ENCODE data around the gene NFATC2. TPM values are rescaled to one million over a fixed set of nuclear protein-coding genes. Genes with fewer than 3 reads are reported as not detected.

The NFATC2 gene
- total RNA-seq, 4 donors from 2014 or later = 1.6 to 3.9 (median 2.8) TPM

GRCh38 chr20:51500936-51501335, 41.6 kb downstream of the NFATC2 start:
- H3K27ac ChIP-seq = no peak overlapping the region
- intact Hi-C loops (cut with DNase I; ENCODE audit: low total_unique reads) (no loop called here), in situ Hi-C loops (cut with MboI; ENCODE audit: low sequenced_read_pairs in 4 of 4) (no loop called here)

GRCh38 chr20:51500311-51500710, 42.2 kb downstream of the NFATC2 start:
- ATAC-seq = no peak

More at GRCh38 chr20:51500936-51501335, 41.6 kb downstream of the NFATC2 start:
- Histone ChIP-seq H3K27me3 (no peaks in the 10 kb centered on the region), H3K4me1 (peaks cover 0 to 4% of the 10 kb centered on the region in 2 donors), H3K4me3 (no peak overlapping the region), H3K9me3 (no peaks in the 10 kb centered on the region), H3K36me3 (no peaks in the 10 kb centered on the region)
- no peak for DNase-seq
- ATAC-seq = no peak
- TF ChIP-seq POLR2A (IDR thresholded peaks at IDR 0.05) (no peak), CTCF (IDR thresholded peaks at IDR 0.05 in 4 of 5, conservative IDR thresholded peaks at IDR 0.05 in 1 of 5) (no peak)

GRCh38 chr20:51498765-51499540, 43.6 kb downstream of the NFATC2 start:
- in situ Hi-C loops (cut with MboI; ENCODE audit: low sequenced_read_pairs in 4 of 4) = no loop called here
- Histone ChIP-seq H3K4me3 (no peak overlapping the region), H3K27ac (no peak overlapping the region)

More at GRCh38 chr20:51500311-51500710, 42.2 kb downstream of the NFATC2 start:
- intact Hi-C loops (cut with DNase I; ENCODE audit: low total_unique reads) (no loop called here), in situ Hi-C loops (cut with MboI; ENCODE audit: low sequenced_read_pairs in 4 of 4) (no loop called here)
- Histone ChIP-seq H3K4me3 (no peak overlapping the region), H3K27me3 (no peaks in the 10 kb centered on the region), H3K36me3 (no peaks in the 10 kb centered on the region), H3K9me3 (no peaks in the 10 kb centered on the region), H3K4me1 (peaks cover 0 to 4% of the 10 kb centered on the region in 2 donors), H3K27ac (no peak overlapping the region)
- TF ChIP-seq POLR2A (IDR thresholded peaks at IDR 0.05) (no peak), CTCF (IDR thresholded peaks at IDR 0.05 in 4 of 5, conservative IDR thresholded peaks at IDR 0.05 in 1 of 5) (no peak)
- no peak for DNase-seq

GRCh38 chr20:51497542-51498467, 44.7 kb downstream of the NFATC2 start:
- TF ChIP-seq CTCF (IDR thresholded peaks at IDR 0.05 in 4 of 5, conservative IDR thresholded peaks at IDR 0.05 in 1 of 5) (no peak), POLR2A (IDR thresholded peaks at IDR 0.05) (no peak)
- H3K27me3 ChIP-seq = no peaks in the 10 kb centered on the region
- H3K9me3 ChIP-seq = no peaks in the 10 kb centered on the region
- intact Hi-C loops (cut with DNase I; ENCODE audit: low total_unique reads) (no loop called here), in situ Hi-C loops (cut with MboI; ENCODE audit: low sequenced_read_pairs in 4 of 4) (no loop called here)
- no peak overlapping the region for H3K27ac ChIP-seq
- H3K36me3 ChIP-seq = no peaks in the 10 kb centered on the region
- no peak overlapping the region for H3K4me3 ChIP-seq
- ATAC-seq (no peak), DNase-seq (peak in 1 of 2 donors; percentile 21)
- H3K4me1 ChIP-seq = peaks cover 0 to 4% of the 10 kb centered on the region in 2 donors

More at GRCh38 chr20:51498765-51499540, 43.6 kb downstream of the NFATC2 start:
- ATAC-seq = no peak
- no peak for DNase-seq
- Histone ChIP-seq H3K9me3 (no peaks in the 10 kb centered on the region), H3K27me3 (no peaks in the 10 kb centered on the region), H3K36me3 (no peaks in the 10 kb centered on the region), H3K4me1 (peaks cover 0 to 4% of the 10 kb centered on the region in 2 donors)
- intact Hi-C loops (cut with DNase I; ENCODE audit: low total_unique reads) = no loop called here
- TF ChIP-seq CTCF (IDR thresholded peaks at IDR 0.05 in 4 of 5, conservative IDR thresholded peaks at IDR 0.05 in 1 of 5) = no peak
- TF ChIP-seq POLR2A (IDR thresholded peaks at IDR 0.05) = no peak
